CD4-positive, alpha-beta memory T cell (primary cell): ENCODE measurements around the gene PLCD1. TPM values are rescaled to one million over a fixed set of nuclear protein-coding genes. Genes with fewer than 3 reads are reported as not detected.

Experiments used
- CTCF ChIA-PET: fragments of 350-600 bp; sonication (Branson Sonifier 250); formaldehyde crosslinking; loops from one replicate; lab custom pipeline; 2021; ENCODE audit warnings: inconsistent platforms; ENCODE audit not compliant: partially characterized antibody; lab: Charles Lee
- POLR2A ChIA-PET: fragments of 350-600 bp; sonication (Branson Sonifier 250); formaldehyde crosslinking; loops from one replicate; lab custom pipeline; 2021; ENCODE audit not compliant: partially characterized antibody; lab: Charles Lee
- DNase-seq, 5 donors: peaks; one replicate each; pipeline versions ENCODE4 v3.0.0 to v3.0.0-alpha.2; 2020 to 2022; ENCODE audit warnings: mixed read lengths in 1 of 5
- H3K27ac ChIP-seq: one replicate; pipeline ENCODE4 v1.7.0; 2013; ENCODE audit warnings: low read depth, low read length
- H3K27me3 ChIP-seq: 2 replicates; pipeline ENCODE4 v1.7.0; 2013; ENCODE audit warnings: mild to moderate bottlenecking, low read length, moderate library complexity; ENCODE audit not compliant: insufficient read depth
- H3K36me3 ChIP-seq: 2 replicates; pipeline ENCODE4 v1.7.0; 2013; ENCODE audit warnings: mild to moderate bottlenecking, low read length, moderate library complexity; ENCODE audit not compliant: insufficient read depth
- H3K4me1 ChIP-seq: 2 replicates; pipeline ENCODE4 v1.7.0; 2013; ENCODE audit warnings: mild to moderate bottlenecking, low read length, moderate library complexity; ENCODE audit not compliant: insufficient read depth
- H3K4me3 ChIP-seq, 2 donors: one replicate each; pipeline ENCODE4 v1.7.0; 2013; ENCODE audit warnings: low read length in 2 of 2, mild to moderate bottlenecking in 1 of 2
- H3K9me3 ChIP-seq, 2 donors: one replicate each; pipeline ENCODE4 v1.7.0; 2013; ENCODE audit warnings: low read length in 2 of 2, control low read depth in 1 of 2; ENCODE audit not compliant: control insufficient read depth in 1 of 2
- H3K27ac Mint-ChIP-seq, 7 donors: one replicate each; pipeline ENCODE4 v1.8.0; 2020 to 2021; ENCODE audit warnings: mixed read lengths in 7 of 7, mild to moderate bottlenecking in 6 of 7, inconsistent platforms in 3 of 7, moderate library complexity in 3 of 7
- H3K27me3 Mint-ChIP-seq, 2 donors: one replicate each; pipeline ENCODE4 v1.8.0; 2020 to 2021; ENCODE audit warnings: mixed read lengths in 2 of 2
- H3K36me3 Mint-ChIP-seq, 2 donors: one replicate each; pipeline ENCODE4 v1.8.0; 2020 to 2021; ENCODE audit warnings: mixed read lengths in 2 of 2, inconsistent platforms in 1 of 2, mild to moderate bottlenecking in 1 of 2
- H3K4me1 Mint-ChIP-seq, 4 donors: one replicate each; pipeline ENCODE4 v1.8.0; 2020 to 2021; ENCODE audit warnings: mixed read lengths in 4 of 4, mild to moderate bottlenecking in 1 of 4
- H3K4me3 Mint-ChIP-seq, 8 donors: one replicate each; pipeline ENCODE4 v1.8.0; 2020 to 2021; ENCODE audit warnings: mixed read lengths in 8 of 8, mild to moderate bottlenecking in 7 of 8, moderate library complexity in 6 of 8, inconsistent platforms in 3 of 8
- H3K9me3 Mint-ChIP-seq, 8 donors: one replicate each; pipeline ENCODE4 v1.8.0; 2020 to 2021; ENCODE audit warnings: mixed read lengths in 8 of 8, mild to moderate bottlenecking in 5 of 8, inconsistent platforms in 3 of 8, moderate library complexity in 1 of 8
- intact Hi-C: fragments of 100-400 bp; cut with micrococcal nuclease; formaldehyde crosslinking; loops from one replicate; pipeline ENCODE4 v1.15.1; 2023
- polyA plus RNA-seq, 2 donors: library from polyadenylated mRNA; unstranded; fragments of 300-500 nt; fragmentation: Illumina TruSeq; gene quantifications; one replicate each; pipeline ENCODE4 v1.2.3, GENCODE V29; 2021
- total RNA-seq, 2 experiments: library from RNA; stranded (reverse); gene quantifications; one replicate each; pipeline ENCODE4 v1.2.3, GENCODE V29; 2021

PLCD1 gene
- total and polyA plus RNA-seq, 4 experiments from 2014 or later, result 38.4 to 93.9 (median 61.2) TPM

DNA sequence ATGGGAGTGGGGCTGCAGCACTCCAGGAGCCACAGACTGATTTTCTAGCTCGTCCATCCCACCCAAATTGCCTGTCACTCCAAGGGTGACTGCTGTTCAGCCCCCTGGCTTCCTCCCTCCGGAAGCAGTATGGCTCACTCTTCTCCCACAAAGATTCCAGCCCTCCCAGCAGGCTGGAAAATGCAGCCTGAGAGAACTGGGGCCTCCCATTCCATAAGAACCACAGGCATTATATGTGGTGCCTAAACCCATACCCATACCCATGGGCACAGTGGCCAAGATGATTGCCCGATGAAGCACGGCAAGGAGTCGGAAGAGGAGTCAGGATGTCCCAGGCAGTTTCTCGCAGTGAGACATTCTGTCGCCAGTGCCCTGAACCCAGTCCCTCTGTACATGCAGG lies 44.8 kb downstream of the PLCD1 start:
- Mint-ChIP-seq H3K27ac (peak overlapping the region in 1 of 7 donors; percentile 84), H3K9me3 (no peaks in the 10 kb centered on the region), H3K27me3 (peaks cover 0 to 1% of the 10 kb centered on the region in 2 donors), H3K4me3 (no peak overlapping the region), H3K4me1 (peaks cover 0 to 13% (median 6%) of the 10 kb centered on the region in 4 donors), H3K36me3 (no peaks in the 10 kb centered on the region)
- ChIA-PET CTCF (interaction anchor here (0.6 to 5.7 kb wide), 5 partner anchors 11 to 255 kb away, joined by 4 to 35 read pairs (median 6); no protein-coding TSS in a partner anchor), POLR2A (no interaction called here)
- intact Hi-C loops, result no loop called here
- H3K9me3 ChIP-seq, result no peaks in the 10 kb centered on the region
- no peak overlapping the region for H3K4me3 ChIP-seq
- H3K27ac ChIP-seq, result no peak overlapping the region
- no peaks in the 10 kb centered on the region for H3K36me3 ChIP-seq
- H3K27me3 ChIP-seq, result no peaks in the 10 kb centered on the region
- H3K4me1 ChIP-seq, result peaks cover 4% of the 10 kb centered on the region
- no peak for DNase-seq

DNA sequence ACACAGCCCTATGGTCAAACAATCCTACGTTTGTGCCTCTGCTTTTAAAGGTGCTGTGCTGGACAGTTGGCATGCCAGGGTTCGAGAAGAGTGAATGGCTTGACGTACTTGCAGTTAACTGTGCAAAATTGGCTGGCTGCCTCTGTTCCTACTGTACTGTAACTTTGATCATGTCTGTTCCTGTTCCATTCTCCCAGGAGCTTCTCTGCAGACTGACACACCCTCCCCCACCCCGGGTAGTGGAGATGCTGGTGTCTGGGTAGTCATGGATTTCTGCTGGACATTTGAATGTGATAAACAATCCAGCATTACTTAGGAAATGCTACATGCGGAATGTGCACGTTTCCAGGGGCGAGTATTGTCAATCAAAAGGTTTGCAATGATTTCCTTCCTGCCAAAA lies 45.4 kb downstream of the PLCD1 start:
- H3K27me3 Mint-ChIP-seq, result peaks cover 0 to 2% of the 10 kb centered on the region in 2 donors
- H3K27ac ChIP-seq, result no peak overlapping the region
- no peaks in the 10 kb centered on the region for H3K36me3 ChIP-seq
- POLR2A ChIA-PET, result no interaction called here
- H3K27me3 ChIP-seq, result no peaks in the 10 kb centered on the region
- no peaks in the 10 kb centered on the region for H3K9me3 Mint-ChIP-seq
- H3K4me3 ChIP-seq, result no peak overlapping the region
- CTCF ChIA-PET, result interaction anchor here (1.1 to 5.7 kb wide), 3 partner anchors 10 to 17 kb away, joined by 3 to 35 read pairs (median 4); no protein-coding TSS in a partner anchor
- H3K36me3 Mint-ChIP-seq, result no peaks in the 10 kb centered on the region
- peak in 1 of 5 donors; percentile 25 for DNase-seq
- H3K9me3 ChIP-seq, result no peaks in the 10 kb centered on the region
- no peak overlapping the region for H3K4me3 Mint-ChIP-seq
- intact Hi-C loops, result no loop called here
- peaks cover 4% of the 10 kb centered on the region for H3K4me1 ChIP-seq
- no peak overlapping the region for H3K27ac Mint-ChIP-seq
- H3K4me1 Mint-ChIP-seq, result peaks cover 0 to 9% (median 5%) of the 10 kb centered on the region in 4 donors

DNA sequence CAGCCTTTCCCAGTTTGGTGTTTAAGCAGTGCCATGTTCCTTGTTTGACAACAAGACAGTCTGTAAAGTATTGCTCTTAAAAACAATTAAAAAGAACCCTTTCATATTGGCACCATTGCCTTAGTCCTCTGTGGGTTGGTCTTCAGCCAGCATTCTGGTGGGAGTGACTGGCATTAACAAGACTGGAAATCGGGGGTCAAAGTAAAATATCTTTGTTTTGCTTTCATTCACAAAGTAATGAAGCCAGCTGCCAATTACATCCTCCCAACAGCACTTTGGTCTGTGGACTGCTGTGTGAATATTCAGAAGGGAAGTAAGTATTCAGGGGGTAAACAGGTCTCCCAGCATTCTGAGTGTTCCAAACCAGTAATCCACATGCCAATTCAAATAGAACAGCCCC lies 47.1 kb downstream of the PLCD1 start:
- intact Hi-C loops, result no loop called here
- Mint-ChIP-seq H3K27me3 (peaks cover 0 to 3% of the 10 kb centered on the region in 2 donors), H3K36me3 (no peaks in the 10 kb centered on the region), H3K27ac (no peak overlapping the region), H3K4me1 (no peaks in the 10 kb centered on the region), H3K4me3 (no peak overlapping the region), H3K9me3 (no peaks in the 10 kb centered on the region)
- H3K9me3 ChIP-seq, result no peaks in the 10 kb centered on the region
- ChIA-PET POLR2A (no interaction called here), CTCF (interaction anchor here (0.8 to 5.7 kb wide), 2 partner anchors 9 to 18 kb away, joined by 5 to 35 read pairs; no protein-coding TSS in a partner anchor)
- no peak for DNase-seq
- no peaks in the 10 kb centered on the region for H3K27me3 ChIP-seq
- H3K36me3 ChIP-seq, result no peaks in the 10 kb centered on the region
- H3K4me3 ChIP-seq, result no peak overlapping the region
- no peaks in the 10 kb centered on the region for H3K4me1 ChIP-seq
- H3K27ac ChIP-seq, result no peak overlapping the region

DNA sequence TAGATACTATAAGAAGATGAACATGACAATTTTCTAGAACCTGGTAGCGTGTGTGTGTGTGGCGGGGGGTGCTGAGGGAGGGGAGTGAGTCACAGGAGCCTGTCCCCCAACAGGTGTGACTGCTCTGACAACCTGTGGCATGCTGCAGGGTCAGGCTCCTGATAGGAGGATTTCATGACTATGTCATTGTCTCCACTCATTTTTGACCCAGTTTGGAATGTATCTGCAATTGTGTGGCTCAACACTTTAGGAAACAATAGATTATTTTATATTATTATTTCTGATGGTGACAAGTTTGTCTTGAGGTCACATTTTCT lies 48.1 kb downstream of the PLCD1 start:
- Mint-ChIP-seq H3K4me1 (no peaks in the 10 kb centered on the region), H3K36me3 (no peaks in the 10 kb centered on the region), H3K9me3 (no peaks in the 10 kb centered on the region), H3K4me3 (no peak overlapping the region), H3K27me3 (peaks cover 0 to 3% of the 10 kb centered on the region in 2 donors), H3K27ac (no peak overlapping the region)
- H3K4me1 ChIP-seq, result no peaks in the 10 kb centered on the region
- H3K9me3 ChIP-seq, result no peaks in the 10 kb centered on the region
- intact Hi-C loops, result no loop called here
- ChIA-PET POLR2A (no interaction called here), CTCF (interaction anchor here (1.0 to 5.7 kb wide), 5 partner anchors 8 to 125 kb away, joined by 3 to 35 read pairs (median 3); no protein-coding TSS in a partner anchor)
- H3K36me3 ChIP-seq, result no peaks in the 10 kb centered on the region
- H3K27me3 ChIP-seq, result no peaks in the 10 kb centered on the region
- no peak for DNase-seq
- H3K27ac ChIP-seq, result no peak overlapping the region
- no peak overlapping the region for H3K4me3 ChIP-seq

DNA sequence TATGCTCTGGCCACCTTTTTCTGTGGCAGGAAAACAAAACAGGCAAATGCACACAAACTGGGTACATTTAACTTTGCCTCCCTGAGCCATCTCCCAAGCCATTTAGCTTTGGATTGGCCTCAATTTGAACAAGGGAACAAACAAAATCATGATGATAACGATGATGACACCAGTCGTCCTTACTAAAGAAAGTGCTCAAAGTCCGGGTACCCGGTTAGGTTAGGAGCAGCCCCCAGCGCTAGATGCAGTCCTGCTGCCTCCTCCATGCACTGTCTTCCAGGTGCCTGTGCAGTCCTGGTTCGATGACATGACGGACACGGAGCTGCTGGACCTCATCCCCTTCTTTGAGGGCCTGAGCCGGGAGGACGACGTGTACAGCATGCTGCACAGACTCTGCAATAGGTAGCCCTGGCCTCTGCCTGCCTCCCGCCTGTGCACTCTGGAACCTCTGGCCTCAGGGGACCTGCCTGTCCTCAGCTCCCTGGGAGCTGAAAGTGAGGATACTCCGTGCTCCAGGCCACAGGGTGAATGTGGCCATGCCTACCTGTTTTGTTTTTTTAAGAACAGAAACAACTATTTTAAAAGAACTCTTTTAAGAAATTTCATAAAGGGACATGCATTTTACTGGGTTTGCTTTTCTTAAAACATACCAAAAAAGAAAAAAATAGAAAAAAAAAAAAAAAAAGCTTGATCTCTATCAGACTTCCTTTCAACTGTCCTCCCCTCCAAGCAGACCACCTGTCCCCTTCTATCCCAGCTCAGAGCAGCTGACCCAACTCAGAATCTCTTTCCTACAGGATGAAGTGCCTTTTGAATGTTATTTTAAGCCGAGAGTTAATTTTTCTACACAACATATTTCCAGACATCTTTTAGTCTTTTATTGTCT lies 48.7 kb downstream of the PLCD1 start:
- POLR2A ChIA-PET, result no interaction called here

DNA sequence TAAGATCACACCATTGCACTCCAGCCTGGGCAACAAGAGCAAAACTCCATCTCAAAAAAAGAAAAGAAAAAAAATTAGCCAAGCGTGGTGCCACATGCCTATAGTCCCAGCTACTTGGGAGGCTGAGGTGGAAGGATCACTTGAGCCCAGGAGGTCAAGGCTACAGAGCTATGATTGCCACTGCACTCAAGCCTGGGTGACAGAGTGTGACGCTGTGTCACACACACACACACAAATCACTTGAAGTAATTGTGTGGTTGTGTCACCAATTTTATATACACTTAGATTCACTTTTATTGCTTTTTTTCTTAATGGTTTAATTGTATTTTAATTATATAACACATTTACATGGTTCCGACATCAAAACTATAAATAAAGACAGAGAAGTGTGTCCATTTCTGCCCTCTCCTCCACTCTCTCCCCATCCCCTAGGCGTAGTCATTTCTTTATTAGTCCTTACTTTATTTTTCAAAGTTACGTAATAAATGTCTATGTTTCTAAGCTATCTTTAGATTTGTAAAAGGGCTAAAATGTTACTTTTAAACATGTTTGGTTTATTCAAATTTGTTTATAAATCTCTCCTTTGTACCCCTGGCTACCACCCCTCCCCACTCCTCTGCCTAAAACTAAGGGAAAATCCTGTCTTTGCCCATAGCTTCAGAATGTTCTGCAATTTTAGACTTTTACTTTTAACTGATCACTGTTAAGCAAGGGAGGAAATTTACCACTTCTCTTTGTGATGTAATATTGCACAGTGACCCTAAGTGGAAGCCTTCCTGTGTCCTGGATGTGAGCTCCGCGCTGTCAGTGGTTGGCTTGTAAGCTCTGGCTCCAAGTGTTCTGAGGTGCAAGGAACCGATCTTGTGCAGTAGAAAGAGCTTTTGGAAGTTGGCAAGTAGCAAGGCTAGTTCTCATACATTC lies 49.6 kb downstream of the PLCD1 start:
- Mint-ChIP-seq H3K4me3 (no peak overlapping the region), H3K9me3 (no peaks in the 10 kb centered on the region), H3K27ac (no peak overlapping the region), H3K4me1 (peaks cover 1 to 2% (median 1%) of the 10 kb centered on the region in 4 donors), H3K27me3 (peaks cover 0 to 3% of the 10 kb centered on the region in 2 donors), H3K36me3 (no peaks in the 10 kb centered on the region)
- DNase-seq, result no peak
- Histone ChIP-seq H3K36me3 (no peaks in the 10 kb centered on the region), H3K4me3 (no peak overlapping the region), H3K27ac (no peak overlapping the region), H3K9me3 (no peaks in the 10 kb centered on the region), H3K4me1 (no peaks in the 10 kb centered on the region), H3K27me3 (no peaks in the 10 kb centered on the region)
- CTCF ChIA-PET, result interaction anchor here (0.8 to 7.8 kb wide), 7 partner anchors 15 to 501 kb away, joined by 3 to 59 read pairs (median 4); partner anchors contain the start of gene DLEC1
- intact Hi-C loops, result no loop called here
- POLR2A ChIA-PET, result no interaction called here

More for the DNA sequence above, 48.7 kb downstream of the PLCD1 start:
- H3K27ac ChIP-seq, result no peak overlapping the region
- Mint-ChIP-seq H3K4me3 (no peak overlapping the region), H3K4me1 (no peaks in the 10 kb centered on the region), H3K9me3 (no peaks in the 10 kb centered on the region), H3K27ac (no peak overlapping the region), H3K36me3 (no peaks in the 10 kb centered on the region), H3K27me3 (peaks cover 0 to 3% of the 10 kb centered on the region in 2 donors)
- H3K4me1 ChIP-seq, result no peaks in the 10 kb centered on the region
- no peaks in the 10 kb centered on the region for H3K27me3 ChIP-seq
- no peaks in the 10 kb centered on the region for H3K36me3 ChIP-seq
- CTCF ChIA-PET, result interaction anchor here (0.8 to 7.8 kb wide), 8 partner anchors 7 to 500 kb away, joined by 3 to 59 read pairs (median 3); no protein-coding TSS in a partner anchor
- no peaks in the 10 kb centered on the region for H3K9me3 ChIP-seq
- DNase-seq, result no peak
- H3K4me3 ChIP-seq, result no peak overlapping the region
- intact Hi-C loops, result no loop called here
